GM18511 (cell line): Measurements from ENCODE around the gene ABT1.

ENCODE experiments used
- ATAC-seq: cut with Tn5 transposase; IDR thresholded peaks from one replicate; pipeline ENCODE4 v1.9.1; 2021; ENCODE audit warnings: mild to moderate bottlenecking, moderate library complexity; ENCODE audit not compliant: unreplicated experiment

The ABT1 gene

GRCh38 chr6:26571592-26572296 lies 25.0 kb upstream of the ABT1 start:
- ATAC-seq: no peak

- no peak for ATAC-seq
Observed at GRCh38 chr6:26575494-26575939, 21.2 kb upstream of the ABT1 start.

GRCh38 chr6:26576407-26576843 lies 20.3 kb upstream of the ABT1 start:
- no peak for ATAC-seq

- ATAC-seq: no peak
Observed at GRCh38 chr6:26576929-26577719, 19.6 kb upstream of the ABT1 start.

- no peak for ATAC-seq
Observed at GRCh38 chr6:26577720-26578072, 19.1 kb upstream of the ABT1 start.

GRCh38 chr6:26578279-26578678 lies 18.5 kb upstream of the ABT1 start:
- ATAC-seq: no peak

- ATAC-seq: no peak
Observed at GRCh38 chr6:26578741-26579140, 18.0 kb upstream of the ABT1 start.

GRCh38 chr6:26581164-26581915 lies 15.4 kb upstream of the ABT1 start:
- ATAC-seq: no peak

GRCh38 chr6:26588965-26589364 lies 7.8 kb upstream of the ABT1 start:
- no peak for ATAC-seq

GRCh38 chr6:26592649-26593048 lies 4.1 kb upstream of the ABT1 start:
- no peak for ATAC-seq

GRCh38 chr6:26593278-26594130 lies 3.2 kb upstream of the ABT1 start:
- ATAC-seq: no peak

- ATAC-seq: no peak
Observed at GRCh38 chr6:26594131-26594498, 2.6 kb upstream of the ABT1 start.

GRCh38 chr6:26594730-26595632 lies 1.8 kb upstream of the ABT1 start:
- no peak for ATAC-seq

- peak; percentile 62 for ATAC-seq
Observed at GRCh38 chr6:26595669-26596269, 984 bp upstream of the ABT1 start.

GRCh38 chr6:26597389-26597766 lies 625 bp downstream of the ABT1 start:
- no peak for ATAC-seq

GRCh38 chr6:26597821-26598220 lies 1.1 kb downstream of the ABT1 start:
- no peak for ATAC-seq

- no peak for ATAC-seq
Observed at GRCh38 chr6:26598267-26598666, 1.5 kb downstream of the ABT1 start.

- ATAC-seq: no peak
Observed at GRCh38 chr6:26599134-26599533, 2.4 kb downstream of the ABT1 start.

- no peak for ATAC-seq
Observed at GRCh38 chr6:26599591-26599990, 2.8 kb downstream of the ABT1 start.
